ENCODE results near the gene PLA2G2C. TPM values are rescaled to one million over a fixed set of nuclear protein-coding genes. Genes with fewer than 3 reads are reported as not detected.

Gene PLA2G2C
- total RNA-seq, 2 experiments from 2014 or later = not detected

DNA sequence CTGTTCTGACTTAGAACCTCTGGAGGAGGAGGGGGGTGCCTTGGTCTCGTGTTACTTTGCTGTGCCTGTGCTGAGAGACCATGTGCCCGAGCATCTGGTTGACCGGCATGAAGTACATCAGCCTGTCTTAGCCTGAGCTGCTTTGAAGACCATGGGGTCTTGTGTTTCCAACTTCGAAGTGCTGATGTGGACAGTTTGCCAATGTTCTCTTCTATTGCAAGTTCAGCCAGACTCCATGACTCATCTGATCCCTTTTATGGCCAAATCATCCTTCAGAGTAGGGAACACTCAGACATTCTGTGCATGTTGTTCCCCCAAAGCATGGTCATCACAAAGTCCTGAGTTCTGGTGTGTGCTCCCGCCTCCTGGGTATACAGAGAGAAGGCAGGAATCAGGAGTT is 6.0 kb upstream of the PLA2G2C start:
- Mint-ChIP-seq H3K36me3 (ENCODE audit: low read depth) (no peaks in the 10 kb centered on the region), H3K27ac (no peak overlapping the region), H3K4me1 (ENCODE audit: low read depth) (peaks cover 14% of the 10 kb centered on the region), H3K27me3 (peaks cover 5% of the 10 kb centered on the region), H3K4me3 (no peak overlapping the region), H3K9me3 (no peaks in the 10 kb centered on the region)
- no peaks in the 10 kb centered on the region for H3K9me3 ChIP-seq (ENCODE audit: control insufficient read depth in 1 of 2, insufficient read depth in 1 of 2, low read length in 2 of 2)
- TF ChIP-seq, protein P1, sequence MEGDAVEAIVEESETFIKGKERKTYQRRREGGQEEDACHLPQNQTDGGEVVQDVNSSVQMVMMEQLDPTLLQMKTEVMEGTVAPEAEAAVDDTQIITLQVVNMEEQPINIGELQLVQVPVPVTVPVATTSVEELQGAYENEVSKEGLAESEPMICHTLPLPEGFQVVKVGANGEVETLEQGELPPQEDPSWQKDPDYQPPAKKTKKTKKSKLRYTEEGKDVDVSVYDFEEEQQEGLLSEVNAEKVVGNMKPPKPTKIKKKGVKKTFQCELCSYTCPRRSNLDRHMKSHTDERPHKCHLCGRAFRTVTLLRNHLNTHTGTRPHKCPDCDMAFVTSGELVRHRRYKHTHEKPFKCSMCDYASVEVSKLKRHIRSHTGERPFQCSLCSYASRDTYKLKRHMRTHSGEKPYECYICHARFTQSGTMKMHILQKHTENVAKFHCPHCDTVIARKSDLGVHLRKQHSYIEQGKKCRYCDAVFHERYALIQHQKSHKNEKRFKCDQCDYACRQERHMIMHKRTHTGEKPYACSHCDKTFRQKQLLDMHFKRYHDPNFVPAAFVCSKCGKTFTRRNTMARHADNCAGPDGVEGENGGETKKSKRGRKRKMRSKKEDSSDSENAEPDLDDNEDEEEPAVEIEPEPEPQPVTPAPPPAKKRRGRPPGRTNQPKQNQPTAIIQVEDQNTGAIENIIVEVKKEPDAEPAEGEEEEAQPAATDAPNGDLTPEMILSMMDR (IDR thresholded peaks at IDR 0.05) = no peak
- ATAC-seq (ENCODE audit: poor library complexity) (no peak), DNase-seq (no peak)
- CTCF ChIA-PET = no interaction called here
- POLR2A ChIA-PET = no interaction called here
- H3K4me1 ChIP-seq (ENCODE audit: insufficient read depth, low read length) = peaks cover 17% of the 10 kb centered on the region
- H3K27ac ChIP-seq (ENCODE audit: low read depth in 1 of 2, low read length in 2 of 2) = no peak overlapping the region
- intact Hi-C loops (cut with DNase I, micrococcal nuclease) = loop anchor here in 1 of 2 experiments (10.0 kb wide), 1 partner anchor 218 kb away; the partner anchor contains the start of gene PLA2G2A
- H3K4me3 ChIP-seq (ENCODE audit: low read length) = no peak overlapping the region
- no peaks in the 10 kb centered on the region for H3K36me3 ChIP-seq (ENCODE audit: insufficient read depth, low read length)
- peaks cover 0 to 2% of the 10 kb centered on the region in 2 experiments for H3K27me3 ChIP-seq (ENCODE audit: control insufficient read depth in 1 of 2, insufficient read depth in 2 of 2, low read length in 2 of 2)

DNA sequence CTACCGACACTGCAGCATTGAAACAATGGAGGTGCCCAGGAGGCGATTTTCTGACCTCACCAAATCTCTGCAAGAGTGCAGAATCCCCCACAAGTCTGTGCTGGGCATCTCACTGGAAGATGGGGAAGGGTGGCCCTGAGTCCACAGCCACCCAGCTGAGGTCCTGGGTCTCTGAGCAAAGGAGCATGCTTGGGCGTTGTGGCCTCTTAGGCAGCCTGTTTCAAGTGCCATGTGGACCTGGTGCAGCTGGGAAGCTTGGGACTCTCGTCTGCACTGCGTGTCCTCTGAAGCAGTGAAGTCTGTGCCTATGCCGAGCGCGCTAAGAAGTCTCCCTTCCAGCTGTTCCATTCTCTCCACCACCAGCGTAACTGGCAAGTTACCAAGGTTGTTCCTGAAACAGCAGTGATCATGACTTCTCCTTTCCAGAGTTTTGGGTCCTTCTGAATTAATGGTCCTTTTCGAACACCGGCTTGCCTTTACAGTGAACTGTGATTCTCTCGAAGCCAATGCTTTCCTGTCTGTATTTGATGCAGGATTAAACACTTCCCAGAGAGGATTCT is 5.0 kb upstream of the PLA2G2C start:
- POLR2A ChIA-PET = no interaction called here
- H3K4me3 ChIP-seq (ENCODE audit: low read length) = no peak overlapping the region
- peaks cover 24% of the 10 kb centered on the region for H3K4me1 Mint-ChIP-seq (ENCODE audit: low read depth)
- H3K9me3 Mint-ChIP-seq = no peaks in the 10 kb centered on the region
- peaks cover 27% of the 10 kb centered on the region for H3K4me1 ChIP-seq (ENCODE audit: insufficient read depth, low read length)
- no peak overlapping the region for H3K27ac ChIP-seq (ENCODE audit: low read depth in 1 of 2, low read length in 2 of 2)
- H3K4me3 Mint-ChIP-seq = no peak overlapping the region
- ATAC-seq (ENCODE audit: poor library complexity) = no peak
- H3K27me3 ChIP-seq (ENCODE audit: control insufficient read depth in 1 of 2, insufficient read depth in 2 of 2, low read length in 2 of 2) = peaks cover 0 to 2% of the 10 kb centered on the region in 2 experiments
- CTCF ChIA-PET = interaction anchor here (1.2 kb wide), 1 partner anchor 15 kb away, joined by 3 read pairs; no protein-coding TSS in a partner anchor
- peaks cover 5% of the 10 kb centered on the region for H3K27me3 Mint-ChIP-seq
- no peaks in the 10 kb centered on the region for H3K36me3 ChIP-seq (ENCODE audit: insufficient read depth, low read length)
- no peaks in the 10 kb centered on the region for H3K9me3 ChIP-seq (ENCODE audit: control insufficient read depth in 1 of 2, insufficient read depth in 1 of 2, low read length in 2 of 2)
- TF ChIP-seq, protein P1 (IDR thresholded peaks at IDR 0.05) = no peak
- H3K36me3 Mint-ChIP-seq (ENCODE audit: low read depth) = no peaks in the 10 kb centered on the region
- intact Hi-C loops (cut with DNase I, micrococcal nuclease) = loop anchor here in 1 of 2 experiments (10.0 kb wide), 1 partner anchor 217 kb away; the partner anchor contains the start of gene PLA2G2A
- H3K27ac Mint-ChIP-seq = no peak overlapping the region
- no peak for DNase-seq

DNA sequence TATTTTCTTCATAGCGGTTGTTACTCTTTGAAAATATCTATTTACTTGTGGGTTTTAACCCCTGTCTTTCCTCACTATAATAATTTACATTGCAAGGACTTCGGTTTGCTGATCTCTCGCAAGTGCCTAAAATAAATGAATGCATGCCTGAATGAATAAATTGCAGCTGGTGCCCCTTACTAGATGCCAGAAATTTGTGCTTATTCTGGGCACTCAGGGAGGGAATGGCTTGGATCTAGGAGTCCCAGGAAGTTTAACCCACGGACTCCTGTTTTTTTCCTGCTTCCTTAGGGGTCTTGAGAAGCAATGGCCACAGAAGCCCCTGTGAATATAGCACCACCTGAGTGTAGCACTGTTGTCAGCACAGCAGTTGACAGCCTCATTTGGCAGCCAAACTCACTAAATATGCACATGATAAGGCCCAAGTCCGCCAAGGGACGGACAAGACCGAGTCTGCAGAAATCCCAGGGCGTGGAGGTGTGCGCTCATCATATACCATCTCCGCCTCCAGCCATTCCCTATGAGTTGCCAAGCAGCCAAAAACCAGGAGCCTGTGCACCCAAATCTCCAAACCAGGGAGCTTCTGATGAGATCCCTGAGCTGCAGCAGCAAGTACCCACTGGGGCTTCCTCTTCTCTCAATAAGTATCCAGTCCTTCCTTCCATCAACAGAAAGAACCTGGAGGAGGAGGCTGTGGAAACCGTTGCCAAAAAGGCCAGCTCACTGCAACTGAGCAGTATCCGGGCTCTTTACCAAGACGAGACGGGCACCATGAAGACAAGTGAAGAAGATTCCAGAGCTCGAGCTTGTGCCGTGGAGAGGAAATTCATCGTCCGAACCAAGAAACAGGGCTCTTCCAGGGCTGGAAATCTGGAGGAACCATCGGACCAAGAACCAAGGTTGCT is 4.2 kb upstream of the PLA2G2C start:
- Histone ChIP-seq H3K4me3 (ENCODE audit: low read length) (no peak overlapping the region), H3K27ac (ENCODE audit: low read depth in 1 of 2, low read length in 2 of 2) (no peak overlapping the region), H3K36me3 (ENCODE audit: insufficient read depth, low read length) (no peaks in the 10 kb centered on the region), H3K9me3 (ENCODE audit: control insufficient read depth in 1 of 2, insufficient read depth in 1 of 2, low read length in 2 of 2) (no peaks in the 10 kb centered on the region), H3K4me1 (ENCODE audit: insufficient read depth, low read length) (peaks cover 35% of the 10 kb centered on the region), H3K27me3 (ENCODE audit: control insufficient read depth in 1 of 2, insufficient read depth in 2 of 2, low read length in 2 of 2) (no peaks in the 10 kb centered on the region)
- no peaks in the 10 kb centered on the region for H3K36me3 Mint-ChIP-seq (ENCODE audit: low read depth)
- DNase-seq (no peak), ATAC-seq (ENCODE audit: poor library complexity) (no peak)
- CTCF ChIA-PET = interaction anchor here (1.2 kb wide), 1 partner anchor 16 kb away, joined by 3 read pairs; no protein-coding TSS in a partner anchor
- H3K9me3 Mint-ChIP-seq = no peaks in the 10 kb centered on the region
- peaks cover 5% of the 10 kb centered on the region for H3K27me3 Mint-ChIP-seq
- no peak overlapping the region for H3K27ac Mint-ChIP-seq
- H3K4me3 Mint-ChIP-seq = no peak overlapping the region
- H3K4me1 Mint-ChIP-seq (ENCODE audit: low read depth) = peaks cover 28% of the 10 kb centered on the region
- TF ChIP-seq, protein P1 (IDR thresholded peaks at IDR 0.05) = no peak
- intact Hi-C loops (cut with DNase I, micrococcal nuclease) = loop anchor here in 1 of 2 experiments (10.0 kb wide), 1 partner anchor 216 kb away; the partner anchor contains the start of gene PLA2G2A
- POLR2A ChIA-PET = no interaction called here
